Stimulated activated naive CD8-positive, alpha-beta T cell treated with anti-CD3 and anti-CD28 coated beads, Interleukin-15, amount 100 ng/mL, for 72 hours (primary cell): Measurements from ENCODE around the gene HOXB5.

Experiments used
- ATAC-seq: fragments of 150-1000 bp; cut with Tn5 transposase; 2 replicates; pipeline ENCODE4 v1.10.0; 2021; ENCODE audit warnings: mild to moderate bottlenecking, moderate library complexity
- DNase-seq, 2 donors: peaks; one replicate each; pipeline ENCODE4 v3.0.0; 2021 to 2022
- H3K27ac Mint-ChIP-seq, 2 donors: one replicate each; pipeline ENCODE4 v1.8.0; 2022; ENCODE audit warnings: mild to moderate bottlenecking in 2 of 2, mixed read lengths in 2 of 2, moderate library complexity in 2 of 2
- H3K27me3 Mint-ChIP-seq: one replicate; pipeline ENCODE4 v1.8.0; 2022; ENCODE audit warnings: mixed read lengths
- H3K4me1 Mint-ChIP-seq: one replicate; pipeline ENCODE4 v1.8.0; 2022; ENCODE audit warnings: mild to moderate bottlenecking, mixed read lengths
- H3K4me3 Mint-ChIP-seq, 2 donors: one replicate each; pipeline ENCODE4 v1.8.0; 2022; ENCODE audit warnings: mild to moderate bottlenecking in 2 of 2, mixed read lengths in 2 of 2, moderate library complexity in 1 of 2
- H3K9me3 Mint-ChIP-seq, 2 donors: one replicate each; pipeline ENCODE4 v1.8.0; 2022; ENCODE audit warnings: mixed read lengths in 2 of 2

HOXB5 gene

GRCh38 chr17:48603959-48604769, 10.6 kb upstream of the HOXB5 start:
- DNase-seq (no peak), ATAC-seq (no peak)
- Mint-ChIP-seq H3K4me3 (peak overlapping the region in 1 of 2 donors; percentile 49), H3K4me1 (peaks cover 25% of the 10 kb centered on the region), H3K27ac (no peak overlapping the region), H3K9me3 (no peaks in the 10 kb centered on the region), H3K27me3 (peaks cover 100% of the 10 kb centered on the region)

- H3K27ac Mint-ChIP-seq, result no peak overlapping the region
- H3K4me3 Mint-ChIP-seq, result peak overlapping the region in 1 of 2 donors; percentile 8
- peaks cover 46% of the 10 kb centered on the region for H3K4me1 Mint-ChIP-seq
- peaks cover 100% of the 10 kb centered on the region for H3K27me3 Mint-ChIP-seq
- no peaks in the 10 kb centered on the region for H3K9me3 Mint-ChIP-seq
- ATAC-seq (peak; percentile 4), DNase-seq (no peak)
Measured at GRCh38 chr17:48601539-48602425, 8.2 kb upstream of the HOXB5 start.

GRCh38 chr17:48601207-48601538, 7.6 kb upstream of the HOXB5 start:
- no peak overlapping the region for H3K4me3 Mint-ChIP-seq
- no peak overlapping the region for H3K27ac Mint-ChIP-seq
- DNase-seq (no peak), ATAC-seq (no peak)
- H3K4me1 Mint-ChIP-seq, result peaks cover 52% of the 10 kb centered on the region
- H3K9me3 Mint-ChIP-seq, result no peaks in the 10 kb centered on the region
- H3K27me3 Mint-ChIP-seq, result peaks cover 100% of the 10 kb centered on the region

GRCh38 chr17:48600244-48601098, 6.9 kb upstream of the HOXB5 start:
- ATAC-seq (no peak), DNase-seq (no peak)
- H3K4me3 Mint-ChIP-seq, result no peak overlapping the region
- H3K4me1 Mint-ChIP-seq, result peaks cover 53% of the 10 kb centered on the region
- no peaks in the 10 kb centered on the region for H3K9me3 Mint-ChIP-seq
- H3K27me3 Mint-ChIP-seq, result peaks cover 100% of the 10 kb centered on the region
- H3K27ac Mint-ChIP-seq, result no peak overlapping the region

DNA sequence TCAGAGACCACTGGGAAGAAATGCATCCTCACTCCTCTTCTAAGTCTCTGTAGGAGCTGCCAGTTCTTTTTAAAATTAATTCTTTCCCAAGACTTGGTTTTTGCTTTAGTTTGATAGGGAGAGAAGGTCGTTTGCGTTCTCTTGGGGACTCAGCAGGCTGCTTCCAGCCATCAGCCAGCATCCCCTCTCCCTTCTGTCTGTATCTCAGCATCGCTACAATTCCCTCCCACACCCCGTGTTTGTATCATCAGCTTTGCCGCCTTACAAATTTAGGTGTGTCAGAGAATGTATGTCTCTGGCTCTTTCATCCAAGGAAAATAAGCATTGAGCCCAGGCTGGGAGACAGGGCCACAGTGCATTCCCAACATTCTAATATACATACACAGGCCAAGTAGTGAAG, 5.8 kb upstream of the HOXB5 start:
- ATAC-seq, result no peak
- Mint-ChIP-seq H3K4me3 (no peak overlapping the region), H3K9me3 (no peaks in the 10 kb centered on the region)

DNA sequence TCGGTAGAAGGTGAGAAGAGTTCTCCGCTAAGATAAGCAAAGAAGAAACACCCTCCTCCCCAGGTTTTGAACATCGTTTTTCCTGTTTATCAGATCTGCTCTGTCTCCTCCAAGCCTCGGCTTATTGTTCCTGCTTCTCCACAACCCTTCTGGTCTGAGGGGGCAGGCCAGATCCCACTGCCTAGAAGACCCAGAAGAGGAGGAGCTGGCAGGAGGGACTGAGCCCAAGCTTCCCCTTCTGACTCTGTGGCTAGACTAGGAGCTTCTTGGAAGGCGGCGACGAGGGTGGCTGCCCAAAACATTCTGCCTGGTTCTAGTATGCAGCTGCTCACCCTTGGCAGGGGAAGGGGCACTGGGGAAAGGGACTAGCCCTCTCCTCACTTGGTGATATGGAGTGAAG, 5.2 kb upstream of the HOXB5 start:
- Mint-ChIP-seq H3K9me3 (no peaks in the 10 kb centered on the region), H3K4me3 (no peak overlapping the region), H3K4me1 (peaks cover 53% of the 10 kb centered on the region), H3K27me3 (peaks cover 100% of the 10 kb centered on the region), H3K27ac (no peak overlapping the region)
- no peak for ATAC-seq
- no peak for DNase-seq

More for the DNA sequence above, 5.8 kb upstream of the HOXB5 start:
- peaks cover 100% of the 10 kb centered on the region for H3K27me3 Mint-ChIP-seq
- no peak for DNase-seq
- H3K27ac Mint-ChIP-seq, result no peak overlapping the region
- H3K4me1 Mint-ChIP-seq, result peaks cover 53% of the 10 kb centered on the region

GRCh38 chr17:48597778-48598631, 4.4 kb upstream of the HOXB5 start:
- DNase-seq (peak in 1 of 2 donors; percentile 47), ATAC-seq (peak; percentile 56)
- Mint-ChIP-seq H3K9me3 (no peaks in the 10 kb centered on the region), H3K27ac (peak overlapping the region in 1 of 2 donors; percentile 57), H3K4me1 (peaks cover 54% of the 10 kb centered on the region), H3K27me3 (peaks cover 100% of the 10 kb centered on the region), H3K4me3 (peak overlapping the region; percentile 77 to 83)

- Mint-ChIP-seq H3K9me3 (no peaks in the 10 kb centered on the region), H3K27me3 (peaks cover 100% of the 10 kb centered on the region), H3K4me1 (peaks cover 56% of the 10 kb centered on the region), H3K27ac (peak overlapping the region in 1 of 2 donors; percentile 57), H3K4me3 (peak overlapping the region; percentile 77 to 83)
- DNase-seq, result no peak
- no peak for ATAC-seq
Measured at GRCh38 chr17:48597528-48597777, 3.9 kb upstream of the HOXB5 start.

GRCh38 chr17:48596735-48597527, 3.4 kb upstream of the HOXB5 start:
- Mint-ChIP-seq H3K4me1 (peaks cover 54% of the 10 kb centered on the region), H3K27ac (peak overlapping the region in 1 of 2 donors; percentile 57), H3K9me3 (no peaks in the 10 kb centered on the region), H3K4me3 (peak overlapping the region; percentile 77 to 83), H3K27me3 (peaks cover 100% of the 10 kb centered on the region)
- peak; percentile 15 for ATAC-seq
- DNase-seq, result no peak

DNA sequence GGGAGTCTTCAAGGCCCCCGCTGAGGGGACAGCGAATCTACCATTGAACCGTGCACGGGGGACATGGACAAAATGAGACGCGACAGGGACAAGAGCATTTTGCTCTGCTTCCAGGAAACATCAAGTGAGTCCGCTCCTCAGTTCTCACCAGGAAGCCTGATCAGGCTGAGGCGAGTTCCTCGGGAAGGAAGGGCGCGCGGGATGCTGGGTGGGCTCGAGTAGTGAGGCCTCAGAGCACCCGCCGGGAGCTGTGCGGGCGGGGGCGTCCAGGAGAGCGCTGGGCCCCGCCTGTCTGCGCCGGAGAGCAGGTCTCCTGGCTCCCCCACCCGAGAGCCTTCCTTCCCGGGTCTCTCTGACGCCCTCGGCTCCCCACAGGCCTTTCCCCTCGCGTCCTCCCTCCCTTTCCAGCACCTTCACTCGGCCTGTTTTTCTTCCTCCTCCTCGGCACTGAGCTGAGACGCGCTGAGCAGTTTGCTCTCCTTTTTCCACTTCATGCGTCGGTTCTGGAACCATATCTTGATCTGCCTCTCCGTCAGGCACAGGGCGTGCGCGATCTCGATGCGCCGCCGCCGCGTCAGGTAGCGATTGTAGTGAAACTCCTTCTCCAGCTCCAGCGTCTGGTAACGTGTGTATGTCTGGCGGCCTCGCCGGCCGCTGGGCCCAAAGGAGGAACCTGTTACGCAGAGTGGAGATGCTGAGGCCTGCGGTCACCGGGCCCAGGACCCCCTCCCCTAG, 2.6 kb upstream of the HOXB5 start:
- peaks cover 50% of the 10 kb centered on the region for H3K4me1 Mint-ChIP-seq
- DNase-seq, result peak; percentile 43 to 54
- peak overlapping the region; percentile 77 to 83 for H3K4me3 Mint-ChIP-seq
- peaks cover 100% of the 10 kb centered on the region for H3K27me3 Mint-ChIP-seq
- no peaks in the 10 kb centered on the region for H3K9me3 Mint-ChIP-seq
- ATAC-seq, result peak; percentile 42
- H3K27ac Mint-ChIP-seq, result no peak overlapping the region

DNA sequence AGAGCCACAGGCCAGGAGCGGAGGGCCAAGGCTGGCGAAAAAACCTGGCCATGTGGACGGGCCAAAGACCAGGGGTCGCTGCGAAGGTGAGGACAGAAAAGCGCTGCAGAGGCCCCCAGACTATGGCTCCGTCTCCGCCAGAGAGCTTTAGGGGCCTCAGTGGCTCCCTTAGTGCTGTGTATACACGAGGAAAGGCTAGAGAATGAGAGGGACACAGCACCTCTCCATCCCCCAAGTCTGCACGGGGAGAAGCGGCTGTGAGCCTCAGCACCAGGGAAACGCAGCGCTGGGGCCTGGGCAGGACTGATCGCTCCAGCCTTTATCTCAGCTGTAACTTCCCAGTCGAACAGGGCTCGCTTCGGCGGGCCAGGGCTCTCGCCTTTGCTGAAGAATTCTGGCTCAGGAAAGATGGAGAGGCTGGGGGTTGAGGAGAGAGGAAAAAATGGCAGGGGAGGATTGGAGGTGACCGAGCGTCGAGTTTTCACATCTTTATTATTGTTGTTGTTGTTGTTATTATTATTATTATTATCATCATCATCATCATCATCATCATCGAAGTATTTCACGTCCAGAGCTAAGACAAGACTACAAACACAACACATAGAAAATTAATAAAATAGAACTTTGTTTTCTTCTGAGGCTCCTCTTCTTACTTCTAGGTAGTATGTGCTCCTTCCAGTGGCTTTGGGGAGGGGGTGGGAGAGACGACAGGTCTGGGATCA, 1.9 kb upstream of the HOXB5 start:
- no peak overlapping the region for H3K27ac Mint-ChIP-seq
- DNase-seq, result no peak
- H3K4me3 Mint-ChIP-seq, result peak overlapping the region; percentile 34 to 38
- no peaks in the 10 kb centered on the region for H3K9me3 Mint-ChIP-seq
- no peak for ATAC-seq
- H3K4me1 Mint-ChIP-seq, result peaks cover 50% of the 10 kb centered on the region
- peaks cover 100% of the 10 kb centered on the region for H3K27me3 Mint-ChIP-seq

GRCh38 chr17:48594538-48595277, 1.1 kb upstream of the HOXB5 start:
- Mint-ChIP-seq H3K27me3 (peaks cover 100% of the 10 kb centered on the region), H3K4me3 (no peak overlapping the region), H3K9me3 (no peaks in the 10 kb centered on the region), H3K4me1 (peaks cover 57% of the 10 kb centered on the region), H3K27ac (no peak overlapping the region)
- no peak for DNase-seq
- ATAC-seq, result no peak
